ENCODE measurements around the gene SMARCB1.

GRCh38 chr22:23836281-23836680 lies 49.5 kb downstream of the SMARCB1 start:
- TF ChIP-seq CTCF (IDR thresholded peaks at IDR 0.05), result no peak
- no peak for TF ChIP-seq POLR2A (IDR thresholded peaks at IDR 0.05)
